K562 (cell line): Measurements from ENCODE around the gene KCNQ2. TPM values are rescaled to one million over a fixed set of nuclear protein-coding genes. Genes with fewer than 3 reads are reported as not detected.

Experiments used
- ATAC-seq: fragments of 200-7000 bp; cut with Tn5 transposase; 3 replicates; pipeline ENCODE4 v1.9.1; 2020; ENCODE audit warnings: moderate library complexity
- BruUV-seq: library from RNA; stranded (reverse); fragments of 400-500 nt; replicated peaks from 2 replicates; lab custom pipeline; 2021; lab: Mats Ljungman, UMichigan
- CTCF ChIA-PET: fragments of 300-600 bp; formaldehyde crosslinking; extraction: SDS; loops from one replicate; lab custom pipeline; 2021; ENCODE audit warnings: low intra/inter-chr PET ratio; lab: Yijun Ruan, JAX
- POLR2A ChIA-PET: fragments of 300-600, 350-650 bp; sonication (Branson Sonifier 250); formaldehyde crosslinking; extraction: SDS; loops from one replicate; lab custom pipeline; 2021; ENCODE audit warnings: antibody characterized with exemption, inconsistent platforms; lab: Yijun Ruan, JAX
- DNase-seq, 4 experiments: peaks; one replicate each; pipeline versions ENCODE4 v3.0.0 to v3.0.0-alpha.2; 2011 to 2018; ENCODE audit warnings: low spot score in 3 of 4, mixed read lengths in 3 of 4; ENCODE audit errors: extremely low read depth in 1 of 4
- FAIRE-seq: peaks from 2 replicates; lab custom pipeline; 2011; peaks lifted over from hg19 to GRCh38; lab: Jason Lieb, UNC
- H2AFZ ChIP-seq: 2 replicates; pipeline ENCODE4 v1.6.0; 2011; ENCODE audit warnings: low read depth, low read length, control low read depth, inconsistent platforms
- H3K27ac ChIP-seq: fragments of 200-600 bp; 3 replicates; pipeline ENCODE4 v1.8.0; 2011; ENCODE audit warnings: low read depth, mild to moderate bottlenecking, control low read depth, inconsistent platforms, low read length, moderate library complexity, mixed read lengths; ENCODE audit errors: extremely low read depth
- H3K27me3 ChIP-seq, 2 experiments: fragments of 300-600 bp in 1 of 2; 2 replicates in 1 of 2; 3 replicates in 1 of 2; pipeline versions ENCODE4 v1.6.0 to v1.8.0; 2011; ENCODE audit warnings: inconsistent platforms in 2 of 2, low read length in 2 of 2, mild to moderate bottlenecking in 1 of 2, mixed read lengths in 1 of 2, moderate library complexity in 1 of 2; ENCODE audit not compliant: control insufficient read depth in 2 of 2, insufficient read depth in 2 of 2
- H3K36me3 ChIP-seq: fragments of 300-600 bp; 3 replicates; pipeline ENCODE4 v1.8.0; 2011; ENCODE audit warnings: mild to moderate bottlenecking, low read length, inconsistent platforms; ENCODE audit not compliant: control insufficient read depth, insufficient read depth
- H3K4me1 ChIP-seq, 2 experiments: fragments of 200-600 bp in 1 of 2; replicated peaks in 1 of 2; 2 replicates in 1 of 2; 3 replicates in 1 of 2; pipeline versions ENCODE4 v1.5.1 to v1.8.0; 2011; ENCODE audit warnings: inconsistent platforms in 2 of 2, low read length in 2 of 2, mild to moderate bottlenecking in 1 of 2, mixed read lengths in 1 of 2, moderate library complexity in 1 of 2; ENCODE audit not compliant: control insufficient read depth in 2 of 2, insufficient read depth in 2 of 2
- H3K4me2 ChIP-seq: 2 replicates; pipeline ENCODE4 v1.6.1; 2011; ENCODE audit warnings: low read length, control low read depth, inconsistent platforms, mixed read lengths; ENCODE audit not compliant: insufficient read depth
- H3K4me3 ChIP-seq: fragments of 200-600 bp; sonication (generic), shearing (Covaris generic); 2 replicates; pipeline ENCODE4 v1.5.1; 2016; ENCODE audit warnings: control low read depth, inconsistent platforms
- H3K79me2 ChIP-seq: fragments of 200-600 bp; 3 replicates; pipeline ENCODE4 v1.8.0; 2011; ENCODE audit warnings: low read length, inconsistent platforms; ENCODE audit not compliant: control insufficient read depth, insufficient read depth
- H3K9ac ChIP-seq, 2 experiments: 2 replicates each; pipeline versions ENCODE4 v1.6.0 to v1.6.1; 2011; ENCODE audit warnings: low read depth in 2 of 2, low read length in 2 of 2, control low read depth in 1 of 2, inconsistent platforms in 1 of 2, mild to moderate bottlenecking in 1 of 2, mixed read lengths in 1 of 2; ENCODE audit not compliant: insufficient read depth in 1 of 2
- H3K9me1 ChIP-seq: one replicate; pipeline ENCODE4 v1.6.0; 2011; ENCODE audit warnings: inconsistent platforms, mild to moderate bottlenecking, low read length, moderate library complexity; ENCODE audit not compliant: control insufficient read depth, insufficient read depth
- H3K9me3 ChIP-seq: replicated peaks from 2 replicates; pipeline ENCODE4 v1.5.1; 2011; ENCODE audit warnings: low read depth, low read length, inconsistent platforms; ENCODE audit not compliant: control insufficient read depth, insufficient read depth
- H4K20me1 ChIP-seq: replicated peaks from 2 replicates; pipeline ENCODE4 v1.6.1; 2011; ENCODE audit warnings: low read length, inconsistent platforms, mixed read lengths; ENCODE audit not compliant: control insufficient read depth, insufficient read depth
- ARID3B ChIP-seq: fragments of 250-450 bp; sonication (Bioruptor Pico); IDR thresholded peaks from 2 replicates; pipeline ENCODE4 v1.4.0; 2020; ENCODE audit warnings: borderline replicate concordance
- FOXA1 ChIP-seq: fragments of 450-650 bp; IDR thresholded peaks from 2 replicates; pipeline ENCODE4 v1.6.1; 2016; ENCODE audit warnings: mild to moderate bottlenecking, borderline replicate concordance
- HMBOX1 ChIP-seq: sonication (generic); IDR thresholded peaks from 2 replicates; pipeline ENCODE4 v1.6.1; 2016
- POLR2B ChIP-seq: fragments of 450-650 bp; IDR thresholded peaks from 2 replicates; pipeline ENCODE4 v1.6.1; 2018; ENCODE audit warnings: low read depth; ENCODE audit not compliant: partially characterized antibody
- SMARCB1 ChIP-seq: IDR thresholded peaks from 2 replicates; pipeline ENCODE4 v1.6.1; 2011; ENCODE audit warnings: improper control_type of control experiment, low read depth; ENCODE audit not compliant: insufficient read length
- TRIM25 ChIP-seq: fragments of 450-650 bp; IDR thresholded peaks from 2 replicates; pipeline ENCODE4 v1.7.0; 2016; ENCODE audit warnings: borderline replicate concordance
- ZFP36 ChIP-seq: fragments of 150-350 bp; IDR thresholded peaks from 2 replicates; pipeline ENCODE4 v1.6.1; 2018; ENCODE audit warnings: low read length, low read depth; ENCODE audit not compliant: partially characterized antibody
- WGBS: fragments of 100-300 bp; shearing (Covaris generic); methylation state at CpG from one replicate; pipeline ENCODE4 v1.1.6; 2016; ENCODE audit warnings: low coverage, mixed read lengths; ENCODE audit not compliant: insufficient coverage; ENCODE audit errors: missing lambda C conversion rate; 5-methylcytosine and 5-hydroxymethylcytosine counted together
- in situ Hi-C: fragments of 300-500 bp; cut with MboI; formaldehyde crosslinking; loops from 4 replicates; pipeline ENCODE4 v1.15.0; 2018; ENCODE audit warnings: inconsistent platforms, mixed read lengths
- intact Hi-C: fragments of 100-400 bp; cut with micrococcal nuclease; formaldehyde crosslinking; loops from 2 replicates; pipeline ENCODE4 v1.14.2; 2022
- polyA plus RNA-seq, 8 experiments: library from polyadenylated mRNA; depleted of rRNA in 4 of 8; stranded (reverse) in 5 of 8; unstranded in 3 of 8; fragments of >200 nt; fragmentation: Nextera tagmentation in 2 of 8; fragmentation: Illumina TruSeq in 1 of 8; extraction: Ambion mirVana in 2 of 8; extraction: Trizol in 1 of 8; gene quantifications; 2 replicates each; pipeline versions ENCODE4 v1.2.1 to v1.2.3, GENCODE V29; 2011 to 2014; ENCODE audit warnings: inconsistent platforms in 1 of 8, missing spikeins in 1 of 8
- total RNA-seq, 7 experiments: library from RNA; depleted of rRNA in 6 of 7; stranded (reverse); fragments of >200 nt in 6 of 7; fragmentation: Illumina TruSeq in 2 of 7; extraction: Trizol in 2 of 7; gene quantifications; 2 replicates each; pipeline versions ENCODE4 v1.2.1 to v1.2.3, GENCODE V29; 2011 to 2021; ENCODE audit warnings: low replicate concordance in 1 of 7

Gene KCNQ2
- total and polyA plus RNA-seq, 9 of the 15 experiments (the other 6 are each of a cell fraction or from before 2014, with no cell fraction given), result 0.13 to 0.16 TPM; not detected in 7

DNA sequence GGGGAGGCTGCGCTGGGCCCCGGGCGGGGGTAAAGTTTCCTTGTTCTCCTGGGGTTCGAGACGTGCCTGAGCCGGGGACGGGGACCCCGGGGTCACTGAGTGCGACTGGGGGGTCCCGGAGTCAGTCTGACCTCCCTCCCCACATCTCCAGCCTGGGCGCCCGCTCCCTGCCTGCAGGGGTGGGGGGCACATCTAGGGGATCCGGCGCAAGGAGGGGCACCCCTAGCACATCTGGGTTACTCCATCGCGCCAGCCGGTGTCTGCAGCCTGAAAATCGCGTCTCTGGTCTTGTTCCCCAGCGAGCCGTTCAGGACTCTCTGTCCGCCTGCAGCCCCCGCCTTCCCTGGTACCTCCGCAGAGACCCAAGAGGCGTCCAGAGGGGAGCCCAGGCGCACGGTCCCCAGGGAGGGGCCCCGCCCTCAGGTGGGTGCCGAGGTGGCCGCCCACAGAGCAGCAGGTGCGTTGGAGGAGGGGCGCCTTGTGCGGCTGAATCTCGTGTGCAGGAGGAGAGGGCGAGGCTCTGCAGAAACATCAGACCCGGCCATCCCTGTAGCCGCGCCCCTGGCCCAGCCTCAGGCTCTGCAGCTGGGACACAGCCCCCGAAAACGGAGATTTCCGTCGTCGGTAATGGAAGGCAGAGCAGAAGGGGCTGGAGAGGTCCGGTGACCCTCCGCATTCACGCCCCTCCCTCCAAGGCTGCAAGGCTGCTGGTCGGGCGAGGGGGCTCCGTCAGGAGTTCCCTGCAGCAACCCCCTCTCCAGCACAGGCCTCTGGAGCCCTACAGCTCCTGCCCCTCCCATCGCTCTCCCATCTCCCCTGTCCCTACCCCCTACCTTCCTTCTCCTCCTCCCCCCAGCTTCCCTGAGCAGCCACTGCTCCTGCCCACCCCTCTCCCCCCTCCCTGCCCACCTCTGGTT lies 110.7 kb downstream of the KCNQ2 start:
- no peak for ATAC-seq

More for the DNA sequence above, 110.7 kb downstream of the KCNQ2 start:
- in situ Hi-C loops (no loop called here), intact Hi-C loops (no loop called here)
- DNase-seq (no peak), FAIRE-seq (no peak)
- Histone ChIP-seq H3K27me3 (peaks cover 4 to 37% of the 10 kb centered on the region in 2 experiments; a peak in 4 of 5 replicates), H3K9me1 (no peaks in the 10 kb centered on the region), H3K27ac (no peak overlapping the region), H3K4me3 (no peak overlapping the region), H3K9me3 (no peaks in the 10 kb centered on the region), H3K9ac (no peak overlapping the region), H3K4me1 (peaks cover 0 to 24% of the 10 kb centered on the region in 2 experiments; a peak in 2 of 5 replicates), H3K36me3 (no peaks in the 10 kb centered on the region), H3K4me2 (no peak overlapping the region), H4K20me1 (no peaks in the 10 kb centered on the region; the same call in none of the 2 replicates), H2AFZ (no peak overlapping the region), H3K79me2 (no peaks in the 10 kb centered on the region)
- no peak for TF ChIP-seq ARID3B
- no peak for TF ChIP-seq TRIM25
- no peak for TF ChIP-seq HMBOX1
- TF ChIP-seq POLR2B, result no peak
- TF ChIP-seq SMARCB1, result no peak
- no peak for TF ChIP-seq FOXA1
- TF ChIP-seq ZFP36, result no peak
- BruUV-seq, result no TSS peak
- WGBS, result 39% methylated on average over 35 of the region's 50 CpGs
- ChIA-PET POLR2A (interaction anchor here (0.6 kb wide), 1 partner anchor 13 kb away, joined by 3 read pairs; no protein-coding TSS in a partner anchor), CTCF (no interaction called here)
